ENCODE measurements around the gene NHLRC2. TPM values are rescaled to one million over a fixed set of nuclear protein-coding genes. Genes with fewer than 3 reads are reported as not detected.

The NHLRC2 gene
- total and polyA plus RNA-seq, 2 of the 13 experiments (the other 11 are each of a cell fraction or from before 2014, with no cell fraction given) = 7.6 to 12.7 TPM

- TF ChIP-seq AFF4 (CRISPR knock-in tag; IDR thresholded peaks at IDR 0.05) (no peak), CSRNP1 (CRISPR knock-in tag; IDR thresholded peaks at IDR 0.05) (no peak), SKI (IDR thresholded peaks at IDR 0.05; ENCODE audit: partially characterized antibody) (no peak), ZFX (CRISPR knock-in tag; IDR thresholded peaks at IDR 0.05; ENCODE audit: low read depth) (peak; percentile 53), RAD51 (IDR thresholded peaks at IDR 0.05; ENCODE audit: borderline replicate concordance) (no peak), SAP130 (CRISPR knock-in tag; IDR thresholded peaks at IDR 0.05; ENCODE audit: low read depth) (peak; percentile 69), JARID2 (CRISPR knock-in tag; IDR thresholded peaks at IDR 0.05; ENCODE audit: insufficient replicate concordance) (no peak), ZNF18 (CRISPR knock-in tag; IDR thresholded peaks at IDR 0.05; ENCODE audit: insufficient replicate concordance) (no peak), SETDB1 (CRISPR knock-in tag; IDR thresholded peaks at IDR 0.05; ENCODE audit: borderline replicate concordance) (no peak), KDM5B (CRISPR knock-in tag; IDR thresholded peaks at IDR 0.05; ENCODE audit: borderline replicate concordance) (peak; percentile 40; the same call in 1 of the 2 replicates), RFX5 (IDR thresholded peaks at IDR 0.05; ENCODE audit: low read depth, low read length) (no peak), ZNF414 (CRISPR knock-in tag; IDR thresholded peaks at IDR 0.05) (no peak), ZNF790 (CRISPR knock-in tag; IDR thresholded peaks at IDR 0.05; ENCODE audit: borderline replicate concordance) (no peak), SNRNP70 (IDR thresholded peaks at IDR 0.05; ENCODE audit: low read depth, low read length) (no peak), CC2D1A (CRISPR knock-in tag; IDR thresholded peaks at IDR 0.05) (no peak), ZFP91 (CRISPR knock-in tag; IDR thresholded peaks at IDR 0.05; ENCODE audit: borderline replicate concordance) (no peak; the same call in 1 of the 2 replicates), ZBTB8A (CRISPR knock-in tag; IDR thresholded peaks at IDR 0.05; ENCODE audit: borderline replicate concordance, low read depth) (no peak), MTA1 (CRISPR knock-in tag; IDR thresholded peaks at IDR 0.05; ENCODE audit: borderline replicate concordance) (0 out of 2 replicates have a peak, but pooled peaks have one; percentile 30)
Observed at GRCh38 chr10:113958631-113959382, 104.3 kb downstream of the NHLRC2 start (continued).
